Testis (tissue), 3 donors: ENCODE data around the gene DZIP1L. TPM values are rescaled to one million over a fixed set of nuclear protein-coding genes. Genes with fewer than 3 reads are reported as not detected.

ENCODE experiments used
- DNase-seq: peaks from one replicate; pipeline ENCODE4 v3.0.0-alpha.2; 2019
- H3K27ac ChIP-seq, 2 donors: fragments of 200-600 bp; sonication (generic); one replicate each; pipeline ENCODE4 v1.5.1; 2019
- H3K27me3 ChIP-seq: fragments of 200-600 bp; sonication (generic); one replicate; pipeline ENCODE4 v1.5.1; 2019
- H3K36me3 ChIP-seq: fragments of 200-600 bp; sonication (generic); one replicate; pipeline ENCODE4 v1.5.1; 2017; ENCODE audit warnings: low read depth; ENCODE audit errors: missing control alignments
- H3K4me1 ChIP-seq: fragments of 200-600 bp; sonication (generic); one replicate; pipeline ENCODE4 v1.5.1; 2019
- H3K4me3 ChIP-seq, 2 donors: fragments of 200-600 bp; sonication (generic); one replicate each; pipeline ENCODE4 v1.5.1; 2017 to 2019
- H3K9me3 ChIP-seq: fragments of 200-600 bp; sonication (generic); one replicate; pipeline ENCODE4 v1.5.1; 2017
- CTCF ChIP-seq, 3 experiments: fragments of 450-650 bp in 2 of 3; fragments of 200-600 bp in 1 of 3; sonication (generic) in 1 of 3; IDR thresholded peaks; one replicate each; pipeline ENCODE4 v1.5.1; 2016 to 2019; ENCODE audit warnings: antibody characterized with exemption in 3 of 3, mild to moderate bottlenecking in 2 of 3, moderate library complexity in 1 of 3
- POLR2A ChIP-seq: fragments of 450-650 bp; IDR thresholded peaks from one replicate; pipeline ENCODE4 v1.6.1; 2017; ENCODE audit warnings: antibody characterized with exemption, mild to moderate bottlenecking, moderate library complexity
- WGBS, 2 donors: methylation state at CpG; one replicate each; pipeline ENCODE4 v1.1.5; 2018; 5-methylcytosine and 5-hydroxymethylcytosine counted together
- intact Hi-C: fragments of 100-400 bp; cut with DNase I; formaldehyde crosslinking; loops from one replicate; pipeline ENCODE4 v1.15.1; 2023; ENCODE audit warnings: low total_unique reads
- polyA plus RNA-seq: library from polyadenylated mRNA; stranded (reverse); fragments of 350-450 nt; fragmentation: Illumina TruSeq; extraction: RNeasy Lipid Tissue Mini Kit (QIAGEN cat#74804); gene quantifications from one replicate; pipeline ENCODE4 v1.2.3, GENCODE V29; 2014; ENCODE audit warnings: low read depth, low replicate concordance; ENCODE audit not compliant: insufficient read depth
- total RNA-seq, 2 donors: library from RNA; depleted of rRNA; stranded (reverse); fragments of >200 nt; gene quantifications; one replicate each; pipeline ENCODE4 v1.2.3, GENCODE V29; 2016

Gene DZIP1L
- total and polyA plus RNA-seq, 3 donors from 2014 or later = 6.6 to 24.6 (median 22.1) TPM

DNA sequence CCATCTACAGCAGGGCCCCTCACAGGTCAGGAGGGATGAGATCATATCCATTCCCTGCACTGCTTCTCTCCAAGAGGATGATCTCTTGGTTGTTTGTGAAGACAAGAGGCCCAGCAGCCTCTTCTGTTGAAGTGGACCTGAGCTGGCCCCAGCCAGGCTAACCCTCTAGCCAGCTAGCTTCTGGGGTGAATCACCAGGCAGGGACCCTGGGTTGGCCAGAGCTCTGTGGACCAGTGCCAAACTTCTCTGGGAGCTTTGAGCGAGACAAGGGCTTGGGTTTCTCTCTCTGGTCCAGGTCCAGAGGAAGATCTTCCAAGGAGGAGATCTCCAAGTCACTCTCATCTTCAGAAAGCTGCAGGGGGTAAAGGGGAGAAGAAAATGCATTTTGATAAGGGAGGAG, 52.8 kb downstream of the DZIP1L start:
- H3K27ac ChIP-seq = no peak overlapping the region
- no peak for DNase-seq
- WGBS, 2 donors = 80 to 89% methylated on average over 1 of the region's 1 CpG
- no peaks in the 10 kb centered on the region for H3K9me3 ChIP-seq
- H3K27me3 ChIP-seq = no peaks in the 10 kb centered on the region
- TF ChIP-seq POLR2A (no peak), CTCF (IDR thresholded peaks at IDR 0.05) (no peak)
- H3K4me1 ChIP-seq = peaks cover 3% of the 10 kb centered on the region
- H3K36me3 ChIP-seq = no peaks in the 10 kb centered on the region
- intact Hi-C loops = no loop called here
- H3K4me3 ChIP-seq = no peak overlapping the region

GRCh38 chr3:138062037-138062436, 53.4 kb downstream of the DZIP1L start:
- H3K9me3 ChIP-seq = no peaks in the 10 kb centered on the region
- no peaks in the 10 kb centered on the region for H3K27me3 ChIP-seq
- H3K27ac ChIP-seq = no peak overlapping the region
- 73 to 83% methylated on average over 1 to 2 of the region's 2 CpGs for WGBS, 2 donors
- intact Hi-C loops = no loop called here
- TF ChIP-seq POLR2A = no peak
- TF ChIP-seq CTCF (IDR thresholded peaks at IDR 0.05) = no peak
- no peak overlapping the region for H3K4me3 ChIP-seq
- no peaks in the 10 kb centered on the region for H3K36me3 ChIP-seq
- H3K4me1 ChIP-seq = peaks cover 3% of the 10 kb centered on the region
- no peak for DNase-seq

DNA sequence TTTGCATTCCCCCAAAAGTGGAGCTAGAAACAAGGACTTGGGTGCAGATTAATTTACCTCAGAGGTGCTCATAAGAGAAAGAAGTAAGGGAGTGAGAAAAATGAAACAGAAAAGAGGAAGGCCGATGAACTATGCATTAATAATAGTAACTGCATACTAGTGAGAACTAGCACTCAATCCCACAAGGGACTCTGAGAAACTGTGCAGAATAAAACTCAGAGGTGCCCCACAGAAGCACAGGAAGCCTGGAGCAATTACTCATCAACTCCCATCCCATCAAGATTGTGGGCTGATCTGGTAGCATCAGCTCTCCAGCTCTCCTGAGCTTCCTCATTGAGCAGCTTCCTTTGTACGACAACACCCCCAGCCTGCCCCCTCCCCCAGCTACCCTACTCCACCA, 54.6 kb downstream of the DZIP1L start:
- intact Hi-C loops = no loop called here
- H3K4me1 ChIP-seq = peaks cover 3% of the 10 kb centered on the region
- no peak overlapping the region for H3K4me3 ChIP-seq
- no peak for DNase-seq
- TF ChIP-seq POLR2A (no peak), CTCF (IDR thresholded peaks at IDR 0.05) (no peak)
- no peaks in the 10 kb centered on the region for H3K27me3 ChIP-seq
- no peaks in the 10 kb centered on the region for H3K36me3 ChIP-seq
- H3K9me3 ChIP-seq = no peaks in the 10 kb centered on the region
- H3K27ac ChIP-seq = no peak overlapping the region
- 44 to 84% methylated on average over 1 to 2 of the region's 2 CpGs for WGBS, 2 donors

DNA sequence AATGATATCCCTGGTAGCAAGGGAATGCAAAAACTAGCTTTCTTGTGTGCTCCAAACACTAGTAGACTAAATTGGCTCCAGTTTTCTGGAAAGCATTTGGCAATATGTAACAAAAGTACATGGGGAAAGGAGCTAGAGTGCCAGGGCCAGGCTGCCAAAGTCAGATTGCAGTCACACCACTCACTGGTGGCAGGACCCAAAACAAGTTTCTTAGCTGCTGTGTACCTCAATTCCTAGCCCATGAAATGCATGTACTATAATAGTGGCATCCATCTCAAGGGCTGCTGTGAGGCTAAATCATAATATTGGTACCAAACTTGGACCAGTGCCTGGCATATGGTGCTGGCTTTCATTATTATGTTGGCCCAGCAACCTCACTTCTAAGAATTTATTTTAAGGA, 56.1 kb downstream of the DZIP1L start:
- intact Hi-C loops = no loop called here
- no peak for DNase-seq
- H3K4me1 ChIP-seq = peaks cover 3% of the 10 kb centered on the region
- no peaks in the 10 kb centered on the region for H3K9me3 ChIP-seq
- no peaks in the 10 kb centered on the region for H3K36me3 ChIP-seq
- no peak for TF ChIP-seq CTCF (IDR thresholded peaks at IDR 0.05)
- no peak for TF ChIP-seq POLR2A
- no peaks in the 10 kb centered on the region for H3K27me3 ChIP-seq
- H3K4me3 ChIP-seq = no peak overlapping the region
- H3K27ac ChIP-seq = no peak overlapping the region

DNA sequence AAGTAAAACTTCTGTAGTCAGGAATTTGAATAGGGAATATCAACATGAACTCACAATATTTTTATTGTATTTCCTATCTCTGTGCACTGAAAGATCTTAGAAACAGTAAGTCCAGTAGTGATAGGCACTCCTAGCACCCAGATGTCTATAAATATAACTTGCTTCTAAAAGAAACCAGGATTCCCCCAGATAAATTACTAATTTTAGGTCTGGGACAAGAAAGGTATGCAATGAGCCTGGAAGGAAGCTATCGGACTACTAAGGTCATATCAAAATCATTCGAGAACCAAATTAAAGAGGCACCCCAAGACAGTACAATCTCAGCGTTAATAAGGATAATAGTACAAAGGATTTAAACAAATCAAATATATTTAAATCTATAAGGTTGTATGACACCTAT, 58.0 kb downstream of the DZIP1L start:
- 69 to 71% methylated on average over 3 of the region's 3 CpGs for WGBS, 2 donors
- Histone ChIP-seq H3K36me3 (no peaks in the 10 kb centered on the region), H3K27me3 (no peaks in the 10 kb centered on the region), H3K9me3 (no peaks in the 10 kb centered on the region), H3K27ac (no peak overlapping the region), H3K4me1 (peaks cover 3% of the 10 kb centered on the region), H3K4me3 (no peak overlapping the region)
- intact Hi-C loops = no loop called here
- TF ChIP-seq POLR2A = no peak
- TF ChIP-seq CTCF (IDR thresholded peaks at IDR 0.05) = no peak
- DNase-seq = no peak
